GM08714 (cell line): ENCODE results near the gene GTF2I.
"Not testable (repeated sequence)": the region's sequence is repeated elsewhere in the genome, so short reads cannot be mapped to it uniquely, and the experiment has no call there.

Source experiments
- H3K4me3 ChIP-seq: fragments of 200-500 bp; sonication (Bioruptor generic); 2 replicates; pipeline ENCODE4 v1.5.1; 2014; ENCODE audit warnings: mild to moderate bottlenecking, low read length, inconsistent platforms

GTF2I gene

GRCh38 chr7:74783595-74783994 lies 126.1 kb downstream of the GTF2I start:
- not testable (repeated sequence) for H3K4me3 ChIP-seq

- not testable (repeated sequence) for H3K4me3 ChIP-seq
Observed at GRCh38 chr7:74788369-74789150, 131.0 kb downstream of the GTF2I start.

GRCh38 chr7:74789200-74789736 lies 131.8 kb downstream of the GTF2I start:
- not testable (repeated sequence) for H3K4me3 ChIP-seq

GRCh38 chr7:74797848-74798622 lies 140.5 kb downstream of the GTF2I start:
- H3K4me3 ChIP-seq = not testable (repeated sequence)

GRCh38 chr7:74798644-74799043 lies 141.1 kb downstream of the GTF2I start:
- H3K4me3 ChIP-seq = not testable (repeated sequence)
